H9 (cell line): ENCODE measurements around the gene TTC27. TPM values are rescaled to one million over a fixed set of nuclear protein-coding genes. Genes with fewer than 3 reads are reported as not detected.

Experiments used
- DNase-seq: peaks from one replicate; pipeline ENCODE4 v3.0.0-alpha.2; 2017
- H2AFZ ChIP-seq: one replicate; pipeline ENCODE4 v1.6.1; 2013; ENCODE audit warnings: mild to moderate bottlenecking, low read length, control low read depth, moderate library complexity
- H2AK5ac ChIP-seq: 2 replicates; pipeline ENCODE4 v1.6.1; 2013; ENCODE audit warnings: low read length, control low read depth, mixed read lengths; ENCODE audit not compliant: insufficient read length
- H2BK120ac ChIP-seq: one replicate; pipeline ENCODE4 v1.6.1; 2013; ENCODE audit warnings: low read depth, mild to moderate bottlenecking, low read length, control low read depth, inconsistent platforms; ENCODE audit not compliant: poor library complexity, severe bottlenecking
- H2BK12ac ChIP-seq: 2 replicates; pipeline ENCODE4 v1.6.1; 2013; ENCODE audit warnings: low read length, control low read depth, mixed read lengths, low read depth; ENCODE audit not compliant: insufficient read length
- H2BK15ac ChIP-seq: 2 replicates; pipeline ENCODE4 v1.6.1; 2013; ENCODE audit warnings: low read depth, low read length, control low read depth
- H2BK20ac ChIP-seq: one replicate; pipeline ENCODE4 v1.6.1; 2013; ENCODE audit warnings: low read depth, mild to moderate bottlenecking, low read length, control low read depth, inconsistent platforms; ENCODE audit not compliant: poor library complexity, severe bottlenecking
- H2BK5ac ChIP-seq: 2 replicates; pipeline ENCODE4 v1.6.1; 2013; ENCODE audit warnings: low read length, control low read depth, mixed read lengths; ENCODE audit not compliant: insufficient read length
- H3K14ac ChIP-seq: 2 replicates; pipeline ENCODE4 v1.6.1; 2013; ENCODE audit warnings: low read length, control low read depth; ENCODE audit not compliant: insufficient read depth
- H3K18ac ChIP-seq: 2 replicates; pipeline ENCODE4 v1.6.1; 2013; ENCODE audit warnings: low read depth, mild to moderate bottlenecking, mixed read lengths, low read length, control low read depth; ENCODE audit not compliant: insufficient read length
- H3K23ac ChIP-seq: 2 replicates; pipeline ENCODE4 v1.6.1; 2013; ENCODE audit warnings: low read length, control low read depth, mixed read lengths, low read depth; ENCODE audit not compliant: insufficient read length
- H3K23me2 ChIP-seq: 2 replicates; pipeline ENCODE4 v1.6.1; 2013; ENCODE audit warnings: low read depth, mild to moderate bottlenecking, mixed read lengths, low read length, control low read depth; ENCODE audit not compliant: insufficient read length, poor library complexity, severe bottlenecking
- H3K27ac ChIP-seq: 2 replicates; pipeline ENCODE4 v1.5.1; 2013; ENCODE audit warnings: low read length, control low read depth, mixed read lengths, low read depth; ENCODE audit not compliant: insufficient read length
- H3K27me3 ChIP-seq: 2 replicates; pipeline ENCODE4 v1.6.1; 2013; ENCODE audit warnings: low read length, control low read depth, inconsistent platforms; ENCODE audit not compliant: insufficient read depth
- H3K4ac ChIP-seq: 2 replicates; pipeline ENCODE4 v1.6.1; 2013; ENCODE audit warnings: low read depth, mild to moderate bottlenecking, control low read depth, inconsistent platforms, low read length, moderate library complexity
- H3K4me1 ChIP-seq: 2 replicates; pipeline ENCODE4 v1.6.1; 2013; ENCODE audit warnings: low read length, control low read depth, inconsistent platforms; ENCODE audit not compliant: insufficient read depth
- H3K4me2 ChIP-seq: 2 replicates; pipeline ENCODE4 v1.6.1; 2013; ENCODE audit warnings: low read length, control low read depth, mixed read lengths; ENCODE audit not compliant: insufficient read length, insufficient read depth
- H3K56ac ChIP-seq: 2 replicates; pipeline ENCODE4 v1.6.1; 2013; ENCODE audit warnings: low read depth, mild to moderate bottlenecking, mixed read lengths, low read length, control low read depth; ENCODE audit not compliant: insufficient read length
- H3K79me1 ChIP-seq: 2 replicates; pipeline ENCODE4 v1.6.1; 2013; ENCODE audit warnings: low read depth, mild to moderate bottlenecking, moderate library complexity, low read length, control low read depth, inconsistent platforms; ENCODE audit not compliant: insufficient read depth, poor library complexity, severe bottlenecking
- H3K79me2 ChIP-seq: 2 replicates; pipeline ENCODE4 v1.6.1; 2013; ENCODE audit warnings: low read length, control low read depth, inconsistent platforms; ENCODE audit not compliant: insufficient read depth
- H3K9ac ChIP-seq: 2 replicates; pipeline ENCODE4 v1.6.1; 2013; ENCODE audit warnings: low read length, control low read depth, mixed read lengths; ENCODE audit not compliant: insufficient read length; ENCODE audit errors: extremely low read depth
- H3K9me3 ChIP-seq: one replicate; pipeline ENCODE4 v1.6.1; 2013; ENCODE audit warnings: low read depth, low read length, inconsistent platforms; ENCODE audit not compliant: control insufficient read depth
- H3T11ph ChIP-seq: one replicate; pipeline ENCODE4 v1.6.1; 2013; ENCODE audit warnings: mild to moderate bottlenecking, low read length, control low read depth, inconsistent platforms
- H4K20me1 ChIP-seq: one replicate; pipeline ENCODE4 v1.6.1; 2013; ENCODE audit not compliant: control insufficient read depth, insufficient read length, insufficient read depth
- H4K5ac ChIP-seq: 2 replicates; pipeline ENCODE4 v1.6.1; 2013; ENCODE audit warnings: low read depth, mild to moderate bottlenecking, mixed read lengths, low read length, control low read depth; ENCODE audit not compliant: insufficient read length
- H4K8ac ChIP-seq: replicated peaks from 2 replicates; pipeline ENCODE4 v1.6.1; 2013; ENCODE audit warnings: low read length, control low read depth, mixed read lengths, low read depth; ENCODE audit not compliant: insufficient read length
- H4K91ac ChIP-seq: 2 replicates; pipeline ENCODE4 v1.6.1; 2013; ENCODE audit warnings: low read depth, mild to moderate bottlenecking, moderate library complexity, mixed read lengths, low read length, control low read depth; ENCODE audit not compliant: insufficient read length
- H3K27ac Mint-ChIP-seq, 3 experiments: 2 replicates in 2 of 3; 3 replicates in 1 of 3; pipeline ENCODE4 v1.8.0; 2020 to 2021; ENCODE audit warnings: mixed read lengths in 3 of 3, mild to moderate bottlenecking in 1 of 3, moderate library complexity in 1 of 3
- H3K27me3 Mint-ChIP-seq: 2 replicates; pipeline ENCODE4 v1.8.0; 2021; ENCODE audit warnings: low read depth, mild to moderate bottlenecking, moderate library complexity, mixed read lengths
- H3K36me3 Mint-ChIP-seq, 3 experiments: 2 replicates in 2 of 3; 3 replicates in 1 of 3; pipeline ENCODE4 v1.8.0; 2020 to 2021; ENCODE audit warnings: low read depth in 3 of 3, mixed read lengths in 3 of 3; ENCODE audit not compliant: insufficient read depth in 1 of 3
- H3K4me1 Mint-ChIP-seq, 2 experiments: 2 replicates each; pipeline ENCODE4 v1.8.0; 2020; ENCODE audit warnings: mixed read lengths in 2 of 2
- H3K4me3 Mint-ChIP-seq, 2 experiments: 2 replicates in 1 of 2; 3 replicates in 1 of 2; pipeline ENCODE4 v1.8.0; 2020 to 2021; ENCODE audit warnings: mild to moderate bottlenecking in 2 of 2, mixed read lengths in 2 of 2, moderate library complexity in 1 of 2
- H3K9me3 Mint-ChIP-seq, 2 experiments: 2 replicates in 1 of 2; 3 replicates in 1 of 2; pipeline ENCODE4 v1.8.0; 2020; ENCODE audit warnings: mild to moderate bottlenecking in 2 of 2, mixed read lengths in 2 of 2, moderate library complexity in 1 of 2
- CTCF ChIP-seq: fragments of 200-600 bp; sonication (generic); conservative IDR thresholded peaks from 3 replicates; pipeline ENCODE4 v1.8.0; 2021; ENCODE audit warnings: antibody characterized with exemption, mild to moderate bottlenecking
- WGBS: extraction: QIAGEN DNeasy Blood & Tissue Kit; methylation state at CpG from one replicate; pipeline ENCODE4 v1.1.7; 2013; ENCODE audit warnings: missing lambda C conversion rate, low lambda C conversion rate, mixed read lengths; ENCODE audit not compliant: insufficient read length; ENCODE audit errors: extremely low coverage; 5-methylcytosine and 5-hydroxymethylcytosine counted together
- total RNA-seq: library from RNA; stranded (reverse); gene quantifications from 2 replicates; pipeline ENCODE4 v1.2.1, GENCODE V29; 2021

The TTC27 gene
- total RNA-seq, 1 experiment from 2014 or later, result 26.0 TPM

DNA sequence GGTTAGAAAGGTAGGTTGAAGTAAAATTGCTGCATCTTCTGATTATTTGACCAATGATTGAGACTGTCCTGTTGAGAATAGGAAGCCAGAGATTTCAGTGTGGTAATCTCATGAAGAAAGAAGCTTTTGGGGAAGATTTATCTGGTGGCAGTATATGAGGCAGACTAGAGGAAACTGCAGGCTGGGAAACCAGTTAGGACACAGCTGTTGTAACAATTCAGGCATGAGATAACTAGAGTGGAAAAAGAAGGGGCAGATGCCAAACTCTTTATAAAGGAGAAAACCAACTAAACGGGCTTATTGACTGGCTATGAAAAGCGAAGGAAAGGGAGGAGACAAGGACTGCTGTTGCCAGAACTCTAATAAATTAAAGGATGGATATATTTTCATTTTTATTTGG, 155.6 kb downstream of the TTC27 start:
- Mint-ChIP-seq H3K27me3 (no peaks in the 10 kb centered on the region), H3K36me3 (peaks cover 14 to 18% (median 17%) of the 10 kb centered on the region in 3 experiments), H3K4me3 (no peak overlapping the region), H3K27ac (no peak overlapping the region; a peak in 1 of 7 replicates), H3K9me3 (peaks cover 8% of the 10 kb centered on the region in 2 experiments), H3K4me1 (peaks cover 0 to 2% of the 10 kb centered on the region in 2 experiments; a peak in 1 of 4 replicates)
- no peak overlapping the region for H3K18ac ChIP-seq
- H2AFZ ChIP-seq, result no peak overlapping the region
- no peak overlapping the region for H4K8ac ChIP-seq
- H2AK5ac ChIP-seq, result no peak overlapping the region
- H3K27ac ChIP-seq, result no peak overlapping the region
- H2BK120ac ChIP-seq, result no peak overlapping the region
- no peaks in the 10 kb centered on the region for H3K79me2 ChIP-seq
- no peak overlapping the region for H2BK12ac ChIP-seq
- no peak overlapping the region for H3K14ac ChIP-seq
- H3K4me1 ChIP-seq, result no peaks in the 10 kb centered on the region
- H3K9ac ChIP-seq, result no peak overlapping the region
- no peak for DNase-seq
- no peak overlapping the region for H3K56ac ChIP-seq
- H2BK5ac ChIP-seq, result no peak overlapping the region
- no peak overlapping the region for H3K4me2 ChIP-seq
- no peak overlapping the region for H2BK20ac ChIP-seq
- no peak overlapping the region for H3K4ac ChIP-seq
- WGBS, result no CpG with 5 or more reads among the region's 2 CpGs
- H3K23ac ChIP-seq, result no peak overlapping the region
- H4K20me1 ChIP-seq, result no peaks in the 10 kb centered on the region
- no peak overlapping the region for H4K5ac ChIP-seq
- no peaks in the 10 kb centered on the region for H3K23me2 ChIP-seq
- no peak overlapping the region for H2BK15ac ChIP-seq
- no peak for TF ChIP-seq CTCF
- no peak overlapping the region for H4K91ac ChIP-seq
- H3K27me3 ChIP-seq, result no peaks in the 10 kb centered on the region
- H3T11ph ChIP-seq, result no peak overlapping the region
- H3K9me3 ChIP-seq, result no peaks in the 10 kb centered on the region
- no peaks in the 10 kb centered on the region for H3K79me1 ChIP-seq
